K562 (cell line): ENCODE data around the gene MXD3. TPM values are rescaled to one million over a fixed set of nuclear protein-coding genes. Genes with fewer than 3 reads are reported as not detected.
A peak's percentile ranks its signal among the peaks of the same experiment; 100 is the strongest.

ENCODE experiments used
- CCNT2 ChIP-seq: IDR thresholded peaks from 2 replicates; pipeline ENCODE4 v1.6.1; 2011; ENCODE audit warnings: borderline replicate concordance, low read depth, mild to moderate bottlenecking, moderate library complexity, mixed read lengths, low read length; ENCODE audit not compliant: insufficient read length; ENCODE audit errors: extremely low read depth
- HBP1 ChIP-seq: fragments of 450-650 bp; formaldehyde crosslinking; IDR thresholded peaks from 2 replicates; pipeline ENCODE4 v1.4.0; 2022; ENCODE audit warnings: missing genetic modification characterization
- HINFP ChIP-seq: fragments of 450-650 bp; conservative IDR thresholded peaks from 2 replicates; pipeline ENCODE4 v1.6.1; 2016; ENCODE audit warnings: missing genetic modification characterization, low read depth, mild to moderate bottlenecking, control low read depth, missing compliant biosample characterization
- MXI1 ChIP-seq: IDR thresholded peaks from 2 replicates; pipeline ENCODE4 v1.6.1; 2011; ENCODE audit warnings: low read depth, mild to moderate bottlenecking, improper control_type of control experiment, low read length
- THRB ChIP-seq: fragments of 450-650 bp; formaldehyde crosslinking; conservative IDR thresholded peaks from 2 replicates; pipeline ENCODE4 v1.4.0; 2022; ENCODE audit warnings: mild to moderate bottlenecking, missing genetic modification characterization
- XRCC3 ChIP-seq: fragments of 450-650 bp; IDR thresholded peaks from 2 replicates; pipeline ENCODE4 v1.6.1; 2017; ENCODE audit warnings: mild to moderate bottlenecking, moderate library complexity
- ZBTB40 ChIP-seq, 2 experiments: fragments of 450-650 bp in 1 of 2; sonication (generic) in 1 of 2; formaldehyde crosslinking in 1 of 2; IDR thresholded peaks; 2 replicates each; pipeline versions ENCODE4 v1.7.1 to v1.9.0; 2016 to 2022; ENCODE audit warnings: inconsistent platforms in 1 of 2, mild to moderate bottlenecking in 1 of 2, missing genetic modification reagents in 1 of 2
- ZFP30 ChIP-seq: fragments of 250-450 bp; sonication (Bioruptor Pico); IDR thresholded peaks from 2 replicates; pipeline ENCODE4 v1.8.0; 2022; ENCODE audit warnings: moderate library complexity, mild to moderate bottlenecking, inconsistent platforms, borderline replicate concordance
- ZNF589 ChIP-seq: fragments of 200-800 bp; sonication (Bioruptor generic); IDR thresholded peaks from 2 replicates; pipeline ENCODE4 v1.6.1; 2016; ENCODE audit warnings: low read depth, missing genetic modification characterization, missing compliant biosample characterization
- polyA plus RNA-seq, 8 experiments: library from polyadenylated mRNA; depleted of rRNA in 4 of 8; stranded (reverse) in 5 of 8; unstranded in 3 of 8; fragments of >200 nt; fragmentation: Nextera tagmentation in 2 of 8; fragmentation: Illumina TruSeq in 1 of 8; extraction: Ambion mirVana in 2 of 8; extraction: Trizol in 1 of 8; gene quantifications; 2 replicates each; pipeline versions ENCODE4 v1.2.1 to v1.2.3, GENCODE V29; 2011 to 2014; ENCODE audit warnings: inconsistent platforms in 1 of 8, missing spikeins in 1 of 8
- total RNA-seq, 7 experiments: library from RNA; depleted of rRNA in 6 of 7; stranded (reverse); fragments of >200 nt in 6 of 7; fragmentation: Illumina TruSeq in 2 of 7; extraction: Trizol in 2 of 7; gene quantifications; 2 replicates each; pipeline versions ENCODE4 v1.2.1 to v1.2.3, GENCODE V29; 2011 to 2021; ENCODE audit warnings: low replicate concordance in 1 of 7

The MXD3 gene
- total and polyA plus RNA-seq, 9 of the 15 experiments (the other 6 are each of a cell fraction or from before 2014, with no cell fraction given) = 0.28 to 24.8 (median 4.5) TPM

GRCh38 chr5:177351392-177352329 lies 40.0 kb upstream of the MXD3 start, which contains the start of gene LMAN2 (continued):
- TF ChIP-seq ZBTB40 (IDR thresholded peaks at IDR 0.05) (peak; percentile 99), ZBTB40 (CRISPR knock-in tag; IDR thresholded peaks at IDR 0.05) (no peak), ZNF589 (CRISPR knock-in tag) (no peak), HBP1 (0 out of 2 replicates have a peak, but pooled peaks have one; percentile 50), HINFP (tag) (no peak), MXI1 (no peak), THRB (CRISPR knock-in tag) (peak; percentile 63; the same call in 1 of the 2 replicates), CCNT2 (no peak), ZFP30 (CRISPR knock-in tag) (no peak), XRCC3 (no peak)
